IMR-90 (cell line): Measurements from ENCODE around the gene EVI5. TPM values are rescaled to one million over a fixed set of nuclear protein-coding genes. Genes with fewer than 3 reads are reported as not detected.

Experiments used
- ATAC-seq: fragments of 200-7000 bp; cut with Tn5 transposase; 2 replicates; pipeline ENCODE4 v1.9.1; 2020; ENCODE audit warnings: low read depth, mild to moderate bottlenecking, moderate library complexity
- BruUV-seq: library from RNA; stranded (reverse); fragments of 400-500 nt; replicated peaks from 2 replicates; lab custom pipeline; 2021; lab: Mats Ljungman, UMichigan
- CTCF ChIA-PET: fragments of 300-600 bp; formaldehyde crosslinking; extraction: SDS; loops from one replicate; lab custom pipeline; 2021; ENCODE audit warnings: antibody characterized with exemption; lab: Yijun Ruan, JAX
- POLR2A ChIA-PET: fragments of 300-600 bp; sonication (Branson Sonifier 250); formaldehyde crosslinking; loops from one replicate; lab custom pipeline; 2022; ENCODE audit warnings: antibody characterized with exemption; ENCODE audit not compliant: unreplicated experiment; lab: Charles Lee
- DNase-seq: peaks from one replicate; pipeline ENCODE4 v3.0.0; 2013
- H2AFZ ChIP-seq: replicated peaks from 2 replicates; pipeline ENCODE3; 2013; ENCODE audit warnings: low read length, mild to moderate bottlenecking; ENCODE audit not compliant: poor library complexity
- H2AK5ac ChIP-seq: 2 replicates; pipeline ENCODE4 v1.6.1; 2013; ENCODE audit warnings: low read depth, low read length, inconsistent platforms
- H2AK9ac ChIP-seq: replicated peaks from 2 replicates; pipeline ENCODE3; 2013; ENCODE audit warnings: mild to moderate bottlenecking, low read depth, low read length, moderate library complexity; ENCODE audit not compliant: poor library complexity
- H2BK120ac ChIP-seq: 2 replicates; pipeline ENCODE4 v1.6.1; 2013; ENCODE audit warnings: low read depth, low read length, inconsistent platforms
- H2BK15ac ChIP-seq: 3 replicates; pipeline ENCODE4 v1.6.1; 2013; ENCODE audit warnings: low read depth, low read length, inconsistent platforms
- H2BK20ac ChIP-seq: 2 replicates; pipeline ENCODE4 v1.6.1; 2013; ENCODE audit warnings: low read depth, mild to moderate bottlenecking, inconsistent platforms, low read length, moderate library complexity
- H2BK5ac ChIP-seq: 2 replicates; pipeline ENCODE4 v1.6.1; 2013; ENCODE audit warnings: mild to moderate bottlenecking, low read depth, low read length, inconsistent platforms; ENCODE audit not compliant: poor library complexity, severe bottlenecking
- H3K14ac ChIP-seq: replicated peaks from 2 replicates; pipeline ENCODE4 v1.6.1; 2013; ENCODE audit warnings: low read depth, low read length, inconsistent platforms
- H3K18ac ChIP-seq: 2 replicates; pipeline ENCODE4 v1.6.1; 2013; ENCODE audit warnings: low read depth, low read length, control low read depth
- H3K23ac ChIP-seq: 2 replicates; pipeline ENCODE4 v1.6.1; 2013; ENCODE audit warnings: low read depth, low read length, inconsistent platforms
- H3K27ac ChIP-seq: 2 replicates; pipeline ENCODE4 v1.5.1; 2013; ENCODE audit warnings: mild to moderate bottlenecking, control low read depth, low read length; ENCODE audit not compliant: insufficient read depth
- H3K27me3 ChIP-seq: 2 replicates; pipeline ENCODE4 v1.6.1; 2013; ENCODE audit warnings: low read length; ENCODE audit not compliant: control insufficient read depth, insufficient read depth
- H3K36me3 ChIP-seq: 2 replicates; pipeline ENCODE4 v1.6.1; 2013; ENCODE audit warnings: low read length, mixed read lengths; ENCODE audit not compliant: control insufficient read depth, insufficient read depth
- H3K4ac ChIP-seq: 2 replicates; pipeline ENCODE4 v1.6.1; 2013; ENCODE audit warnings: low read depth, low read length, inconsistent platforms
- H3K4me1 ChIP-seq: 2 replicates; pipeline ENCODE4 v1.6.1; 2013; ENCODE audit warnings: low read length, mixed read lengths; ENCODE audit not compliant: control insufficient read depth, insufficient read depth
- H3K4me2 ChIP-seq: 2 replicates; pipeline ENCODE4 v1.6.1; 2013; ENCODE audit warnings: low read depth, mild to moderate bottlenecking, control low read depth, low read length, moderate library complexity
- H3K4me3 ChIP-seq: 2 replicates; pipeline ENCODE4 v1.5.1; 2013; ENCODE audit warnings: low read depth, mild to moderate bottlenecking, control low read depth, low read length, moderate library complexity; ENCODE audit not compliant: insufficient read depth
- H3K56ac ChIP-seq: 2 replicates; pipeline ENCODE4 v1.6.1; 2013; ENCODE audit warnings: low read length, inconsistent platforms; ENCODE audit not compliant: insufficient read depth; ENCODE audit errors: extremely low read depth
- H3K79me1 ChIP-seq, 2 experiments: 2 replicates each; pipeline ENCODE4 v1.6.1; 2013; ENCODE audit warnings: low read length in 2 of 2, inconsistent platforms in 1 of 2, low read depth in 1 of 2
- H3K9ac ChIP-seq: 2 replicates; pipeline ENCODE4 v1.6.1; 2013; ENCODE audit warnings: low read depth, low read length, control low read depth
- H3K9me1 ChIP-seq: 2 replicates; pipeline ENCODE4 v1.6.1; 2013; ENCODE audit warnings: low read length, inconsistent platforms; ENCODE audit not compliant: insufficient read depth
- H3K9me3 ChIP-seq: 2 replicates; pipeline ENCODE4 v1.6.1; 2013; ENCODE audit warnings: low read length; ENCODE audit not compliant: control insufficient read depth, insufficient read depth
- H4K20me1 ChIP-seq: 2 replicates; pipeline ENCODE4 v1.6.1; 2013; ENCODE audit warnings: low read length, inconsistent platforms; ENCODE audit not compliant: insufficient read depth
- H4K5ac ChIP-seq: 2 replicates; pipeline ENCODE4 v1.6.1; 2013; ENCODE audit warnings: mild to moderate bottlenecking, low read depth, low read length, control low read depth
- H4K8ac ChIP-seq, 2 experiments: 2 replicates each; pipeline ENCODE4 v1.6.1; 2013; ENCODE audit warnings: low read depth in 2 of 2, low read length in 2 of 2, control low read depth in 1 of 2, inconsistent platforms in 1 of 2
- H4K91ac ChIP-seq: 2 replicates; pipeline ENCODE4 v1.6.1; 2013; ENCODE audit warnings: low read depth, low read length, inconsistent platforms; ENCODE audit not compliant: insufficient read depth
- CEBPB ChIP-seq: IDR thresholded peaks from 2 replicates; pipeline ENCODE4 v1.6.1; 2012; ENCODE audit warnings: low read depth, low read length, improper control_type of control experiment
- WGBS, 2 experiments: methylation state at CpG; one replicate each; pipeline versions ENCODE4 v1.1.5 to v1.1.7; 2013; ENCODE audit warnings: missing lambda C conversion rate in 2 of 2; ENCODE audit not compliant: insufficient read length in 1 of 2; ENCODE audit errors: extremely low coverage in 2 of 2; 5-methylcytosine and 5-hydroxymethylcytosine counted together
- dilution Hi-C: fragments of 300-500 bp; cut with HindIII; formaldehyde crosslinking; loops from one replicate; pipeline ENCODE4 v1.14.3; 2018; ENCODE audit warnings: low sequenced_read_pairs; ENCODE audit not compliant: unreplicated experiment
- in situ Hi-C: fragments of 300-500 bp; cut with MboI; formaldehyde crosslinking; loops from 3 replicates; pipeline ENCODE4 v1.14.3; 2019; ENCODE audit warnings: low sequenced_read_pairs, inconsistent platforms, mixed read lengths
- intact Hi-C: fragments of 100-400 bp; cut with micrococcal nuclease; formaldehyde crosslinking; loops from 2 replicates; pipeline ENCODE4 v1.10.0; 2022
- polyA plus RNA-seq, 3 experiments: library from polyadenylated mRNA; depleted of rRNA; stranded (reverse); fragments of >200 nt; gene quantifications; 2 replicates each; pipeline ENCODE4 v1.2.3, GENCODE V29; 2012; ENCODE audit warnings: low replicate concordance in 1 of 3
- total RNA-seq: library from RNA; depleted of rRNA; stranded (reverse); fragments of >200 nt; gene quantifications from 2 replicates; pipeline ENCODE4 v1.2.3, GENCODE V29; 2012
- TF ChIP-seq, protein P1 (sequence below): fragments of 150-350 bp; IDR thresholded peaks from 2 replicates; pipeline ENCODE4 v1.6.1; 2016; ENCODE audit warnings: low read depth, mild to moderate bottlenecking, low read length, moderate library complexity, borderline replicate concordance

Gene EVI5
- total and polyA plus RNA-seq, 2 of the 4 experiments (the other 2 are of a cell fraction), result 13.9 to 26.9 TPM

DNA sequence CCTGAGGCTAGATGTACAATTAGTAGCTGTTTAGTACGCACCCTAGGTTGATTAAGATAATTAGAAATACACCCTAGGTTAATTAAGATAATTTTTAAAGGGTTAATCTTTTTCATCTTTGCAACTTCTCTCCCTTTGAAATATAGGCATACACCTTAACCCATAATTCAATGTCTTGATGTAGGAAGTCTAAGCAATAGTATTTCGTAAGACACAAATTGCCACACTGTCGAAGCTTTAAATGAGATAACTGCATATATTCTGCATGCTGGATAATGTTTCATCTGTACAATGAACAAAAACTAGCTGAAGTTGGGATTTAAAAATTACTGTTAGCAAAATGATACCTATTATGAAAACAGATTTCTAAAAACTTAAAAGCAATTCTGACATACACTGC, 122.9 kb downstream of the EVI5 start:
- no CpG with 5 or more reads among the region's 3 CpGs for WGBS, 2 experiments
- dilution Hi-C loops, result no loop called here
- H2AK5ac ChIP-seq, result no peak overlapping the region
- H2AFZ ChIP-seq, result no peak overlapping the region
- no peak overlapping the region for H4K91ac ChIP-seq
- no peak overlapping the region for H2BK120ac ChIP-seq
- no peak overlapping the region for H3K27ac ChIP-seq
- no peak overlapping the region for H3K23ac ChIP-seq
- no peak overlapping the region for H3K4me3 ChIP-seq
- peaks cover 3 to 4% of the 10 kb centered on the region in 2 experiments; a peak in 1 of 4 replicates for H3K79me1 ChIP-seq
- H3K18ac ChIP-seq, result no peak overlapping the region
- POLR2A ChIA-PET, result no interaction called here
- in situ Hi-C loops, result no loop called here
- ATAC-seq, result no peak
- no peak overlapping the region for H2BK20ac ChIP-seq
- CTCF ChIA-PET, result no interaction called here
- TF ChIP-seq, protein P1, sequence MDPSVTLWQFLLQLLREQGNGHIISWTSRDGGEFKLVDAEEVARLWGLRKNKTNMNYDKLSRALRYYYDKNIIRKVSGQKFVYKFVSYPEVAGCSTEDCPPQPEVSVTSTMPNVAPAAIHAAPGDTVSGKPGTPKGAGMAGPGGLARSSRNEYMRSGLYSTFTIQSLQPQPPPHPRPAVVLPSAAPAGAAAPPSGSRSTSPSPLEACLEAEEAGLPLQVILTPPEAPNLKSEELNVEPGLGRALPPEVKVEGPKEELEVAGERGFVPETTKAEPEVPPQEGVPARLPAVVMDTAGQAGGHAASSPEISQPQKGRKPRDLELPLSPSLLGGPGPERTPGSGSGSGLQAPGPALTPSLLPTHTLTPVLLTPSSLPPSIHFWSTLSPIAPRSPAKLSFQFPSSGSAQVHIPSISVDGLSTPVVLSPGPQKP, result no peak
- TF ChIP-seq CEBPB, result peak; percentile 38
- DNase-seq, result no peak
- no peaks in the 10 kb centered on the region for H3K27me3 ChIP-seq
- no peak overlapping the region for H4K8ac ChIP-seq
- BruUV-seq, result no TSS peak
- H3K4ac ChIP-seq, result no peak overlapping the region
- no peak overlapping the region for H2AK9ac ChIP-seq
- intact Hi-C loops, result no loop called here
- H3K9me3 ChIP-seq, result no peaks in the 10 kb centered on the region
- no peak overlapping the region for H3K56ac ChIP-seq
- no peaks in the 10 kb centered on the region; the same call in 1 of the 2 replicates for H4K20me1 ChIP-seq
- no peak overlapping the region for H3K9ac ChIP-seq
- no peak overlapping the region for H2BK15ac ChIP-seq
- H3K4me2 ChIP-seq, result no peak overlapping the region
- H3K36me3 ChIP-seq, result peaks cover 10% of the 10 kb centered on the region
- no peaks in the 10 kb centered on the region for H3K4me1 ChIP-seq
- H4K5ac ChIP-seq, result no peak overlapping the region
- no peak overlapping the region for H2BK5ac ChIP-seq
- no peak overlapping the region for H3K14ac ChIP-seq
- peaks cover 3% of the 10 kb centered on the region; the same call in 1 of the 2 replicates for H3K9me1 ChIP-seq
